ENCODE measurements around the gene KCNF1. TPM values are rescaled to one million over a fixed set of nuclear protein-coding genes. Genes with fewer than 3 reads are reported as not detected.

Gene KCNF1
- total and polyA plus RNA-seq, 9 donors = 0.11 to 0.30 (median 0.14) TPM; not detected in 5

GRCh38 chr2:10941383-10941782 lies 29.6 kb downstream of the KCNF1 start:
- no peak for DNase-seq
- no peak for TF ChIP-seq EP300 (IDR thresholded peaks at IDR 0.05)
- TF ChIP-seq POLR2A (IDR thresholded peaks at IDR 0.05) = no peak
- TF ChIP-seq CTCF (IDR thresholded peaks at IDR 0.05) = no peak
- no peak overlapping the region for H3K4me3 ChIP-seq
- intact Hi-C loops (cut with DNase I) = no loop called here
- H3K27me3 ChIP-seq = no peaks in the 10 kb centered on the region
- H3K27ac ChIP-seq = no peak overlapping the region
- H3K9me3 ChIP-seq = no peaks in the 10 kb centered on the region
- 57 to 82% (median 68%) methylated on average over 3 of the region's 3 CpGs for WGBS, 3 donors
- no peaks in the 10 kb centered on the region for H3K4me1 ChIP-seq (ENCODE audit: insufficient read depth)
- H3K36me3 ChIP-seq = no peaks in the 10 kb centered on the region

GRCh38 chr2:10944799-10945198 lies 33.1 kb downstream of the KCNF1 start:
- no peak for TF ChIP-seq EP300 (IDR thresholded peaks at IDR 0.05)
- no peak for TF ChIP-seq CTCF (IDR thresholded peaks at IDR 0.05)
- TF ChIP-seq POLR2A (IDR thresholded peaks at IDR 0.05) = no peak
- no peak overlapping the region for H3K27ac ChIP-seq
- H3K9me3 ChIP-seq = no peaks in the 10 kb centered on the region
- DNase-seq = no peak
- intact Hi-C loops (cut with DNase I) = no loop called here
- no peaks in the 10 kb centered on the region for H3K36me3 ChIP-seq
- no peak overlapping the region for H3K4me3 ChIP-seq
- H3K27me3 ChIP-seq = no peaks in the 10 kb centered on the region
- WGBS, 3 donors = 60 to 75% (median 65%) methylated on average over 5 of the region's 5 CpGs
- no peaks in the 10 kb centered on the region for H3K4me1 ChIP-seq (ENCODE audit: insufficient read depth)

GRCh38 chr2:10946394-10946793 lies 34.7 kb downstream of the KCNF1 start:
- intact Hi-C loops (cut with DNase I) = no loop called here
- no peak overlapping the region for H3K4me3 ChIP-seq
- no peak for DNase-seq
- WGBS, 3 donors = 84 to 90% (median 85%) methylated on average over 6 of the region's 6 CpGs
- TF ChIP-seq CTCF (IDR thresholded peaks at IDR 0.05) = no peak
- no peak for TF ChIP-seq EP300 (IDR thresholded peaks at IDR 0.05)
- no peak for TF ChIP-seq POLR2A (IDR thresholded peaks at IDR 0.05)
- H3K4me1 ChIP-seq (ENCODE audit: insufficient read depth) = no peaks in the 10 kb centered on the region
- H3K36me3 ChIP-seq = no peaks in the 10 kb centered on the region
- H3K9me3 ChIP-seq = no peaks in the 10 kb centered on the region
- no peak overlapping the region for H3K27ac ChIP-seq
- H3K27me3 ChIP-seq = no peaks in the 10 kb centered on the region

GRCh38 chr2:10947005-10947440 lies 35.3 kb downstream of the KCNF1 start:
- intact Hi-C loops (cut with DNase I) = no loop called here
- 48 to 51% (median 49%) methylated on average over 10 of the region's 10 CpGs for WGBS, 3 donors
- Histone ChIP-seq H3K36me3 (no peaks in the 10 kb centered on the region), H3K27ac (no peak overlapping the region), H3K27me3 (no peaks in the 10 kb centered on the region), H3K4me1 (ENCODE audit: insufficient read depth) (no peaks in the 10 kb centered on the region), H3K9me3 (no peaks in the 10 kb centered on the region), H3K4me3 (no peak overlapping the region)
- TF ChIP-seq CTCF (IDR thresholded peaks at IDR 0.05) = no peak
- TF ChIP-seq POLR2A (IDR thresholded peaks at IDR 0.05) = no peak
- TF ChIP-seq EP300 (IDR thresholded peaks at IDR 0.05) = no peak
- no peak for DNase-seq
